Stomach (tissue), 4 donors: ENCODE results near the gene NKAIN2.

Experiments used
- POLR2A ChIP-seq, 4 donors: fragments of 450-650 bp; IDR thresholded peaks; one replicate each; pipeline ENCODE4 v1.6.1; 2016; ENCODE audit warnings: antibody characterized with exemption in 4 of 4, control low read depth in 2 of 4, mild to moderate bottlenecking in 1 of 4, moderate library complexity in 1 of 4
- POLR2AphosphoS5 ChIP-seq, 3 donors: sonication (generic); formaldehyde crosslinking; IDR thresholded peaks; one replicate each; pipeline ENCODE4 v1.6.1; 2016; ENCODE audit warnings: antibody characterized with exemption in 3 of 3
- TF ChIP-seq, protein P1 (sequence below), 7 experiments: fragments of 450-650 bp in 4 of 7; fragments of 200-600 bp in 3 of 7; sonication (generic) in 3 of 7; IDR thresholded peaks; one replicate each; pipeline ENCODE4 v1.5.1; 2016 to 2019; ENCODE audit warnings: antibody characterized with exemption in 7 of 7, control low read depth in 2 of 7, mild to moderate bottlenecking in 1 of 7

DNA sequence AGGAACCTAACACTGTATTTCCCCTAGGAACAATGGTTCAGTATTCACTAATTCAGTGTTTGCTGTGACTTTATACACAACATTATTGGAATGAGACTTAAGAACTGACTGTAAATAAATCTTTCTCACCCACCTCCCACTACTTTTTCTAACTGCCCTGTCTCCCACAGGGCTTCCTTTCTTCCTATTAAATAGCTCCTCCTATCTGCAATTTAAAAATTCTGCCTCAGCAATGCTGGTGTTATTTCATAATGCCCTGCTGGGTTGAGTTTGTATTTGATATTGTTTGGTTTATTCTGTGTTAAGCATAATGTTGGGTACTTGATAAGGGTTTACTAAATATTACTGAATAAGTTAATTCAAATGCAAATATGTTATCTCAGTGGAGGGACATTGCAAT lies 585.5 kb downstream of the NKAIN2 start:
- TF ChIP-seq, protein P1, sequence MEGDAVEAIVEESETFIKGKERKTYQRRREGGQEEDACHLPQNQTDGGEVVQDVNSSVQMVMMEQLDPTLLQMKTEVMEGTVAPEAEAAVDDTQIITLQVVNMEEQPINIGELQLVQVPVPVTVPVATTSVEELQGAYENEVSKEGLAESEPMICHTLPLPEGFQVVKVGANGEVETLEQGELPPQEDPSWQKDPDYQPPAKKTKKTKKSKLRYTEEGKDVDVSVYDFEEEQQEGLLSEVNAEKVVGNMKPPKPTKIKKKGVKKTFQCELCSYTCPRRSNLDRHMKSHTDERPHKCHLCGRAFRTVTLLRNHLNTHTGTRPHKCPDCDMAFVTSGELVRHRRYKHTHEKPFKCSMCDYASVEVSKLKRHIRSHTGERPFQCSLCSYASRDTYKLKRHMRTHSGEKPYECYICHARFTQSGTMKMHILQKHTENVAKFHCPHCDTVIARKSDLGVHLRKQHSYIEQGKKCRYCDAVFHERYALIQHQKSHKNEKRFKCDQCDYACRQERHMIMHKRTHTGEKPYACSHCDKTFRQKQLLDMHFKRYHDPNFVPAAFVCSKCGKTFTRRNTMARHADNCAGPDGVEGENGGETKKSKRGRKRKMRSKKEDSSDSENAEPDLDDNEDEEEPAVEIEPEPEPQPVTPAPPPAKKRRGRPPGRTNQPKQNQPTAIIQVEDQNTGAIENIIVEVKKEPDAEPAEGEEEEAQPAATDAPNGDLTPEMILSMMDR (IDR thresholded peaks at IDR 0.05), result no peak
- TF ChIP-seq POLR2AphosphoS5 (IDR thresholded peaks at IDR 0.05) (no peak), POLR2A (IDR thresholded peaks at IDR 0.05) (no peak)
